Measurements from ENCODE around the gene PHLPP1. TPM values are rescaled to one million over a fixed set of nuclear protein-coding genes. Genes with fewer than 3 reads are reported as not detected.
A peak's percentile ranks its signal among the peaks of the same experiment; 100 is the strongest.

The PHLPP1 gene
- total RNA-seq, 1 donor from 2014 or later: 47.3 TPM

DNA sequence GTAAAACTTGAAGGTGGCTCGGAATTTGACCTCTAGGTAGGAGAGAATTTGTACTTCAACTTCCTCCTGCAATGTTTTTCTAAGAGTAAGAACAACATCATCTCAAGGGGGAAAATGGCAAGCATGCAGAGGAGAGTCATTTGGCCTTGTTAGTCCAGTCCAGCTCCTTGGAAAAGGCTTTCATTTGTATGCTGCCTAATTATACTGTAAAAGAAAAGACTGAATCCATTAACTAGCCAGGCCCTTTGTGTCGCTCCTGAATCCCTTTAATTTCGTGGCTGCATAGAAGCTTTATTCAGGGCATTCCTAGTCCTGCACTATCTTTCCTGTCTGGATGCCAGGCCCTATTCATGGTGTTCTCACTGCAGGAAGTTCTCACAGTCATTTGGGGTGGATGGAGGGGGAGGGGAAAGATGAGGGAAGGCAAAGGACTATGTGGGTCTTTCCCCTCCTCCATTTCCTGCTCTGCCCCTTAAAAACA is 36.0 kb downstream of the PHLPP1 start:
- Mint-ChIP-seq H3K9me3 (ENCODE audit: unreplicated experiment) (no peaks in the 10 kb centered on the region), H3K27ac (ENCODE audit: unreplicated experiment) (peak overlapping the region; percentile 96), H3K4me3 (ENCODE audit: unreplicated experiment) (peak overlapping the region; percentile 79), H3K36me3 (ENCODE audit: low read depth, unreplicated experiment) (peaks cover 11% of the 10 kb centered on the region), H3K4me1 (ENCODE audit: unreplicated experiment) (peaks cover 72% of the 10 kb centered on the region), H3K27me3 (ENCODE audit: unreplicated experiment) (no peaks in the 10 kb centered on the region)
- TF ChIP-seq, protein P1, sequence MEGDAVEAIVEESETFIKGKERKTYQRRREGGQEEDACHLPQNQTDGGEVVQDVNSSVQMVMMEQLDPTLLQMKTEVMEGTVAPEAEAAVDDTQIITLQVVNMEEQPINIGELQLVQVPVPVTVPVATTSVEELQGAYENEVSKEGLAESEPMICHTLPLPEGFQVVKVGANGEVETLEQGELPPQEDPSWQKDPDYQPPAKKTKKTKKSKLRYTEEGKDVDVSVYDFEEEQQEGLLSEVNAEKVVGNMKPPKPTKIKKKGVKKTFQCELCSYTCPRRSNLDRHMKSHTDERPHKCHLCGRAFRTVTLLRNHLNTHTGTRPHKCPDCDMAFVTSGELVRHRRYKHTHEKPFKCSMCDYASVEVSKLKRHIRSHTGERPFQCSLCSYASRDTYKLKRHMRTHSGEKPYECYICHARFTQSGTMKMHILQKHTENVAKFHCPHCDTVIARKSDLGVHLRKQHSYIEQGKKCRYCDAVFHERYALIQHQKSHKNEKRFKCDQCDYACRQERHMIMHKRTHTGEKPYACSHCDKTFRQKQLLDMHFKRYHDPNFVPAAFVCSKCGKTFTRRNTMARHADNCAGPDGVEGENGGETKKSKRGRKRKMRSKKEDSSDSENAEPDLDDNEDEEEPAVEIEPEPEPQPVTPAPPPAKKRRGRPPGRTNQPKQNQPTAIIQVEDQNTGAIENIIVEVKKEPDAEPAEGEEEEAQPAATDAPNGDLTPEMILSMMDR (IDR thresholded peaks at IDR 0.05; ENCODE audit: unreplicated experiment): no peak
- peak; percentile 38 for DNase-seq (ENCODE audit: low spot score)

DNA sequence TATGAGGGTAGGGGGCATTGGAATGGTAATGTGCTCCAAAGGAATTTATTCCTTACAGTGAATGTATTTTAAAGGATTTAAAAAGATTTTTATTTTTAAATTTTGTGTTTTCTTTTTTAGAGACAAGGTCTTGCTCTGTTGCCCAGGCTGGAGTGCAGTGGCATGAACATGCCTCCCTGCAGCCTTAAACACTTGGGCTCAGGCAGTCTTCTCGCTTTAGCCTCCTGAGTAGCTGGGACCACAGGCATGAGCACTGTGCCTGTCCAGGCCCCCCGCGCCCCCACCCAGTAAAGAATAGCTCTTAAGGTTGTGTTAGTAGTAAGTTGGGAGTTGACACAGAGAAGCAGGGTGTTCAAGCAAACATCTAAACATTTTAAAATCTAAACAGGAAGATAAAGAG is 36.6 kb downstream of the PHLPP1 start:
- TF ChIP-seq, protein P1 (IDR thresholded peaks at IDR 0.05; ENCODE audit: unreplicated experiment): no peak
- Mint-ChIP-seq H3K27me3 (ENCODE audit: unreplicated experiment) (no peaks in the 10 kb centered on the region), H3K27ac (ENCODE audit: unreplicated experiment) (peak overlapping the region; percentile 96), H3K4me1 (ENCODE audit: unreplicated experiment) (peaks cover 74% of the 10 kb centered on the region), H3K9me3 (ENCODE audit: unreplicated experiment) (no peaks in the 10 kb centered on the region), H3K4me3 (ENCODE audit: unreplicated experiment) (peak overlapping the region; percentile 57), H3K36me3 (ENCODE audit: low read depth, unreplicated experiment) (peaks cover 11% of the 10 kb centered on the region)
- peak; percentile 20 for DNase-seq (ENCODE audit: low spot score)

DNA sequence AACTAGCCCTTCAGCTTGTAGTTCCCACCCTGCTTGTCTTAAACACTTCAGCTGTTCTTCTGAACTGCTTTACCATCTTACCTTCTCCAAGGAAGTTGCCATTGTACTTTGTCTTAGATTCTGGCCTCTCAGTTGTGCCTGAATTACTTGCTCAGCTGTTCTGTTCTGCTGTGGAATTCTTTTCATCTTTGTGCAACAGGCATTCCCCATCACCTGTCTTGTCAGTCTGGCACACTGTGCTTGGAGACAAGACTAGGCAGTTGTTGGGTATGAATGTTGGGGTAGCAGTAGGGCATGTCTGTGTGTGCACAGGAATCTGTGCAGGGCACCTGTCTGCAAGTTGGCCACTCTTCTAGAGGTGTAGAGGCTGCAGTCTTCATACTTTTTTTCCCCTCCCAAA is 38.7 kb downstream of the PHLPP1 start:
- TF ChIP-seq, protein P1 (IDR thresholded peaks at IDR 0.05; ENCODE audit: unreplicated experiment): no peak
- H3K4me3 Mint-ChIP-seq (ENCODE audit: unreplicated experiment): no peak overlapping the region
- no peaks in the 10 kb centered on the region for H3K9me3 Mint-ChIP-seq (ENCODE audit: unreplicated experiment)
- peaks cover 87% of the 10 kb centered on the region for H3K4me1 Mint-ChIP-seq (ENCODE audit: unreplicated experiment)
- no peak for DNase-seq (ENCODE audit: low spot score)
- no peak overlapping the region for H3K27ac Mint-ChIP-seq (ENCODE audit: unreplicated experiment)
- H3K27me3 Mint-ChIP-seq (ENCODE audit: unreplicated experiment): no peaks in the 10 kb centered on the region
- peaks cover 11% of the 10 kb centered on the region for H3K36me3 Mint-ChIP-seq (ENCODE audit: low read depth, unreplicated experiment)

DNA sequence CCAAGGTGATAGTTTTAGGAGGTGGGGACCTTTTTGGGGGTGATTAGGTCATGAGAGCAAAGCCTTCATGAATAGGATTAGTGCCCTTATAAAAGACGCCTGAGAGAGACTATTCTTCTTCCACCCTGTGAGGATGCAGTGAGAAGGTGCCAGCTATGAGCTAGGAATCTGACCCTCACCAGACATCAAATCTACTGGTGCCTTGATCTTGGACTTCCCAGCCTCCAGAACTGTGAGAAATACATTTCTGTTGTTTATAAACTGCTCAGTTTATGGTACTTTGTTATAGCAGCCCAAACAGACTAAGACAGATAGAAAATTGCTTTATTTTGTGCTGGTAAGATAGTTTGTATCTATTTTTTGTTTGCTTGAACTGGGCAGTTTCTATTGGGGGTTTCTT is 40.1 kb downstream of the PHLPP1 start:
- TF ChIP-seq, protein P1 (IDR thresholded peaks at IDR 0.05; ENCODE audit: unreplicated experiment): no peak
- Mint-ChIP-seq H3K4me3 (ENCODE audit: unreplicated experiment) (peak overlapping the region; percentile 17), H3K36me3 (ENCODE audit: low read depth, unreplicated experiment) (peaks cover 11% of the 10 kb centered on the region), H3K9me3 (ENCODE audit: unreplicated experiment) (no peaks in the 10 kb centered on the region), H3K4me1 (ENCODE audit: unreplicated experiment) (peaks cover 85% of the 10 kb centered on the region), H3K27ac (ENCODE audit: unreplicated experiment) (no peak overlapping the region), H3K27me3 (ENCODE audit: unreplicated experiment) (no peaks in the 10 kb centered on the region)
- no peak for DNase-seq (ENCODE audit: low spot score)

DNA sequence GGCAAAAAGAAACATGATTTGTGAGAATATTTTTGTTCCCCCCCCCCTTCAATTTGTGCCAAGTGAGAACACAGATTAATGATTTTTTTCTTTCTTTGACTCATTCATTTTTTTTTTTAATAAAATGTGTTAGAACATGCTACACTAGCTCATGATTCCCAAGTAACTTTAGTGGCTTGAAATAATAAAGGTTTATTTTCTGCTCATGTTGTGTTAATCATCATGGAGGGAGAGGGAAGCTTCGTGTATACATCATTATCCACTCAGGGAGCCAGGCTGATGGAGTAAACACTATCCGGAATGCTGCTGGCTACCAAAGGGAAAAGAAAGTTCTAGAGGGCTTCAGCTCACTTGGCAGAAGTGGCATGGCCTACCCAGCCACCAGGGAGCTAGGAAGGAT is 40.6 kb downstream of the PHLPP1 start:
- Mint-ChIP-seq H3K4me3 (ENCODE audit: unreplicated experiment) (peak overlapping the region; percentile 22), H3K9me3 (ENCODE audit: unreplicated experiment) (no peaks in the 10 kb centered on the region), H3K36me3 (ENCODE audit: low read depth, unreplicated experiment) (peaks cover 11% of the 10 kb centered on the region), H3K27ac (ENCODE audit: unreplicated experiment) (no peak overlapping the region), H3K27me3 (ENCODE audit: unreplicated experiment) (no peaks in the 10 kb centered on the region), H3K4me1 (ENCODE audit: unreplicated experiment) (peaks cover 83% of the 10 kb centered on the region)
- TF ChIP-seq, protein P1 (IDR thresholded peaks at IDR 0.05; ENCODE audit: unreplicated experiment): no peak
- DNase-seq (ENCODE audit: low spot score): no peak

Measured in endothelial cell (in vitro differentiated cells).